HL-60 (cell line): ENCODE data around the gene KSR1.

ENCODE experiments used
- GABPA ChIP-seq: IDR thresholded peaks from 2 replicates; pipeline ENCODE4 v1.6.1; 2012; ENCODE audit warnings: low read depth
- POLR2AphosphoS5 ChIP-seq: IDR thresholded peaks from 2 replicates; pipeline ENCODE4 v1.6.1; 2012; ENCODE audit warnings: low read depth
- SPI1 ChIP-seq: IDR thresholded peaks from 2 replicates; pipeline ENCODE4 v1.6.1; 2012; ENCODE audit warnings: low read depth, mild to moderate bottlenecking, borderline replicate concordance
- TF ChIP-seq, protein P1 (sequence below): IDR thresholded peaks from one replicate; pipeline ENCODE4 v1.5.1; 2011; ENCODE audit warnings: low read length, control low read depth, inconsistent platforms; ENCODE audit not compliant: insufficient read depth
- TF ChIP-seq, protein P2 (sequence below): IDR thresholded peaks from 2 replicates; pipeline ENCODE4 v1.6.1; 2012; ENCODE audit warnings: low read depth; ENCODE audit not compliant: insufficient replicate concordance

DNA sequence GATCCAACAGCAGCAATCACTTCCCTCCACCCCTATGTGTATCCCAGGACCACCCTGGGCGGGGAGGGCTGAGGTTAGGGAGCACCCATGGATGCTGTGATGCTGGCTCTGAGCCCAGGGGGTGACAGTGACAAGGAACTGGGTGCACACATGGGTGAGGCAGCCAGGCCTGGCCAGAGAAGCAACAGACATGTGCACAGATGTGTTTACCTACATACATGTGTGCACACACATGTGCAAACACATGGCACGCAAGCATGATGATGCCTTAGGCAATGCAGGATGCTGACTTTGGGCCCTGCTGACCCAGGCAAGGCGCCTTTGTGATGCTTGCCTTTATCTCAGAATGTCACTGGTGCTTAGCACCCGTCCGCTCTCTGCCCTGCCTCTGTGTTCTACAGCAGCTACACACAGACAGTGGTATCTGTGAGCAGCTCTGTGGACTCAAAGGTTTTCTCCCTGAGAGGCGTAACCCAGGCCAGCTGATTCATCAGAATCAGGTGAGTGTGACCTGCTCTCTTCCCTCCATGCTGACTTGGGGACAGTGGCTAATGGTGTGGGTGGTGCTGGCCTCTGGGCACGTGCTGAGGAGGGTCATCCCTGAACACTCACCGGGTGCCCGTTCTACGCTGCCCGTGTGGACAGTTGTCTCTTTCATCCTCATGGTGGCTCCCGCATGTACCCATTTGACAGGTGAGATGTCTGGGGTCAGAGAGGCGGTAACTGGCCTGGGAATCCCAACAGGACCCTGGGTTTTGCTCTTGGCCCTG is 38.5 kb upstream of the KSR1 start:
- TF ChIP-seq GABPA = no peak
- TF ChIP-seq, protein P1, sequence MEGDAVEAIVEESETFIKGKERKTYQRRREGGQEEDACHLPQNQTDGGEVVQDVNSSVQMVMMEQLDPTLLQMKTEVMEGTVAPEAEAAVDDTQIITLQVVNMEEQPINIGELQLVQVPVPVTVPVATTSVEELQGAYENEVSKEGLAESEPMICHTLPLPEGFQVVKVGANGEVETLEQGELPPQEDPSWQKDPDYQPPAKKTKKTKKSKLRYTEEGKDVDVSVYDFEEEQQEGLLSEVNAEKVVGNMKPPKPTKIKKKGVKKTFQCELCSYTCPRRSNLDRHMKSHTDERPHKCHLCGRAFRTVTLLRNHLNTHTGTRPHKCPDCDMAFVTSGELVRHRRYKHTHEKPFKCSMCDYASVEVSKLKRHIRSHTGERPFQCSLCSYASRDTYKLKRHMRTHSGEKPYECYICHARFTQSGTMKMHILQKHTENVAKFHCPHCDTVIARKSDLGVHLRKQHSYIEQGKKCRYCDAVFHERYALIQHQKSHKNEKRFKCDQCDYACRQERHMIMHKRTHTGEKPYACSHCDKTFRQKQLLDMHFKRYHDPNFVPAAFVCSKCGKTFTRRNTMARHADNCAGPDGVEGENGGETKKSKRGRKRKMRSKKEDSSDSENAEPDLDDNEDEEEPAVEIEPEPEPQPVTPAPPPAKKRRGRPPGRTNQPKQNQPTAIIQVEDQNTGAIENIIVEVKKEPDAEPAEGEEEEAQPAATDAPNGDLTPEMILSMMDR = no peak
- TF ChIP-seq, protein P2, sequence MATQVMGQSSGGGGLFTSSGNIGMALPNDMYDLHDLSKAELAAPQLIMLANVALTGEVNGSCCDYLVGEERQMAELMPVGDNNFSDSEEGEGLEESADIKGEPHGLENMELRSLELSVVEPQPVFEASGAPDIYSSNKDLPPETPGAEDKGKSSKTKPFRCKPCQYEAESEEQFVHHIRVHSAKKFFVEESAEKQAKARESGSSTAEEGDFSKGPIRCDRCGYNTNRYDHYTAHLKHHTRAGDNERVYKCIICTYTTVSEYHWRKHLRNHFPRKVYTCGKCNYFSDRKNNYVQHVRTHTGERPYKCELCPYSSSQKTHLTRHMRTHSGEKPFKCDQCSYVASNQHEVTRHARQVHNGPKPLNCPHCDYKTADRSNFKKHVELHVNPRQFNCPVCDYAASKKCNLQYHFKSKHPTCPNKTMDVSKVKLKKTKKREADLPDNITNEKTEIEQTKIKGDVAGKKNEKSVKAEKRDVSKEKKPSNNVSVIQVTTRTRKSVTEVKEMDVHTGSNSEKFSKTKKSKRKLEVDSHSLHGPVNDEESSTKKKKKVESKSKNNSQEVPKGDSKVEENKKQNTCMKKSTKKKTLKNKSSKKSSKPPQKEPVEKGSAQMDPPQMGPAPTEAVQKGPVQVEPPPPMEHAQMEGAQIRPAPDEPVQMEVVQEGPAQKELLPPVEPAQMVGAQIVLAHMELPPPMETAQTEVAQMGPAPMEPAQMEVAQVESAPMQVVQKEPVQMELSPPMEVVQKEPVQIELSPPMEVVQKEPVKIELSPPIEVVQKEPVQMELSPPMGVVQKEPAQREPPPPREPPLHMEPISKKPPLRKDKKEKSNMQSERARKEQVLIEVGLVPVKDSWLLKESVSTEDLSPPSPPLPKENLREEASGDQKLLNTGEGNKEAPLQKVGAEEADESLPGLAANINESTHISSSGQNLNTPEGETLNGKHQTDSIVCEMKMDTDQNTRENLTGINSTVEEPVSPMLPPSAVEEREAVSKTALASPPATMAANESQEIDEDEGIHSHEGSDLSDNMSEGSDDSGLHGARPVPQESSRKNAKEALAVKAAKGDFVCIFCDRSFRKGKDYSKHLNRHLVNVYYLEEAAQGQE = no peak
- no peak for TF ChIP-seq POLR2AphosphoS5
- TF ChIP-seq SPI1 = no peak
